Amygdala (tissue), 56 donors: ENCODE data around the gene PFN1.
"Not testable (repeated sequence)": the region's sequence is repeated elsewhere in the genome, so short reads cannot be mapped to it uniquely, and the experiment has no call there.

Experiments
- DNase-seq, 56 donors: peaks; one replicate each; lab custom pipeline; 2025; lab: John Stamatoyannopoulos, UW

Gene PFN1

GRCh38 chr17:4932756-4933155 is 15.6 kb downstream of the PFN1 start:
- DNase-seq, result no peak

GRCh38 chr17:4931963-4932362 is 16.4 kb downstream of the PFN1 start, which contains the start of gene GP1BA:
GP1BA (plus strand) TSS chr17:4932277; CDS start chr17:4932605, 328 bp downstream.
- DNase-seq, result no peak

- DNase-seq, result no peak
Measured at GRCh38 chr17:4928881-4929280, 19.4 kb downstream of the PFN1 start.

- not testable (repeated sequence) for DNase-seq
Measured at GRCh38 chr17:4926577-4927335, 21.6 kb downstream of the PFN1 start.

- DNase-seq, result no peak
Measured at GRCh38 chr17:4921320-4921719, 27.0 kb downstream of the PFN1 start.

- no peak for DNase-seq
Measured at GRCh38 chr17:4920351-4921048, 27.8 kb downstream of the PFN1 start.

GRCh38 chr17:4919511-4920047 is 28.8 kb downstream of the PFN1 start:
- no peak for DNase-seq

- not testable (repeated sequence) for DNase-seq
Measured at GRCh38 chr17:4914551-4914950, 33.8 kb downstream of the PFN1 start.

GRCh38 chr17:4913994-4914393 is 34.3 kb downstream of the PFN1 start:
- DNase-seq, result no peak

- peak in 54 of 56 donors; percentile 25 to 89 (median 70) for DNase-seq
Measured at GRCh38 chr17:4908711-4909496, 39.4 kb downstream of the PFN1 start.

GRCh38 chr17:4908301-4908700 is 40.0 kb downstream of the PFN1 start:
- DNase-seq, result peak in 4 of 56 donors; percentile 8 to 17 (median 8)

- DNase-seq, result not testable (repeated sequence)
Measured at GRCh38 chr17:4906642-4907041, 41.7 kb downstream of the PFN1 start.

GRCh38 chr17:4903051-4903818 is 45.1 kb downstream of the PFN1 start, which contains the start of gene CHRNE:
CHRNE (minus strand) TSS chr17:4903098; CDS start chr17:4903063, 35 bp downstream.
- peak in 44 of 56 donors; percentile 17 to 86 (median 44) for DNase-seq

GRCh38 chr17:4902540-4902939 is 45.8 kb downstream of the PFN1 start:
- DNase-seq, result no peak

GRCh38 chr17:4901648-4902344 is 46.5 kb downstream of the PFN1 start:
- peak in 30 of 56 donors; percentile 21 to 77 (median 48) for DNase-seq

- DNase-seq, result no peak
Measured at GRCh38 chr17:4901108-4901647, 47.2 kb downstream of the PFN1 start.

- DNase-seq, result peak in 1 of 56 donors; percentile 35
Measured at GRCh38 chr17:4900231-4901107, 47.9 kb downstream of the PFN1 start.
